Fibroblast of skin of back (primary cell): Measurements from ENCODE around the gene DFFB.

Experiments
- DNase-seq: peaks from one replicate; pipeline ENCODE4 v3.0.0-alpha.2; 2013

The DFFB gene

DNA sequence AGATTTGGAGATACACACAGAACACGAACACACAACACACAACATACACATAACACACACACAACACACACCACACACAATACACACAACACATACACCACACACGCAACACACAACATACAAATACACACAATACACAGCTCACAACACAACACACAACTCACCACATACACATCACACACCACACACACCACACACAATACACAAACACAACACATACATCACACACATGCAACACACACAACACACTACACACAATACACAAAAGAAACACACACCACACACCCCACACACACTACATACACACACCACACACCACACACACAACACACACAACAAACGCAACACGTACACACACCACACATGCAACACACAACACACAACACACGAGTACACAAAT lies 71.8 kb downstream of the DFFB start:
- DNase-seq = no peak

DNA sequence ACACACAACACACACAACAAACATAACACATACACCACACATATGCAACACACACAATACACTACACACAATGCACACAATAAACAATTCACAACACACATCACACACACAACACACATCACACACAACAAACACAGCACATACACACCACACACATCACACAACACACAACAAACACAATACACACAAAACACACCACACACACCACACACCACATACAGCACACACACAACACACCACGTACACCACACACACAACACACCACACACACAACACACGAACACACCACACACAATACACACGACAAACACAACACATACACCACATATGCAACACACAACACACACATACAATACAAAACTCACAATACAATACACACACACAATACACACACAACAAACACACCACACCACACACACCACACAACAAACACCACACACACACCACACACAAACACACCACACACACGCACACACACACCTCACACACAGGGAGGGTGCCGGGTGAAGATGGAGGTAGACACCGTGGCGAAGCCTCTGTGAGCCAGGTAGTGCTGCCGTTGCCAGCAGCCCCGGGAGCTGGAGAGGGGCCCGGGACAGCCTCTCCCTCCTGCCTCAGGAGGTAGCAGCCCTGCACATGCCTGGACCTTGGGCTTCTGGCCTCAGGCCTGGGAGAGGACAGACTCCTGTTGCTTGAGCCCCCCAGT lies 73.2 kb downstream of the DFFB start:
- DNase-seq = no peak

DNA sequence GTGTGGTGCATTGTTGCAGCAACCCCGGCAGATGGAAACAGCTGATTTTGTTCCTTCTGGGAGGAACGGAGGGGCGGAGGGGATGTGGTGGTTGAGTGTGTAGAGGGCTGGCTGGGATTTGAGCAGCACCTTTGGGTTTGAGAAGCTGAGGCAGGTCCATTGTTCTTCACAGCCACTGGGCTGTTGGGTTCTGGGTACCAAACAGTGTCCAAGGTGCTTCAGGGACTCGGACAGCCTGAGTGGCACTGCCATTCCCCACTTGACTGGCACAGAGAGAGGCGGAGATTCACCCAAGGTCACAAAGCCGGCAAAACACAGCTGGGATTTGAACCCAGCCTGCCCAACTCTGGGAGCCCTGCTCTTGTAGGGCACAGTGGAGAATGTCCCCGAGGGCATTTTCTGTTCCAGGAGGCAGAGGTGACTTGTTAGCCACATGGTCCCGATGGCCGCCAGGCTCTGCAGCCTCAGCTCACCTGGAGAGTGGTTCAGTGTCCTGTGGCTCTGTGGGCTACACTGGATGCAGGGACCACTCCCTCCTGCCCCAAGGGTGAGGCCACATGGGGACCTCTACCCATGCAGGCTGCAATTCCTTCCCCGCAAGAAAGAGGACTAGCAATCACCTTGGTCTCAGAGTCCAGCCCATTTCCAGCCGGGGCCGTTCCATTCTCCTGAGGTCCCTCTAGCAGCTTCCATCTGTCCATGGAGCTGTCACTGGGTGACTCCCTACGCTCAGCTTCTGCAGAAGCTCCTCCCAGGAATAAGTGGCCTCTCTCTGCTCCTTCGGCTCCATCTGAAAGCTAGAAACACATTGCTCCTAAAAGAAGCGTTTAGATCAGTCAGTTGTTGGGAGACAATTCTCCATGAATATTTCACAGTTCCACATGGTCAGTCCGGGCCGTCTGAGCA lies 74.0 kb downstream of the DFFB start:
- no peak for DNase-seq

DNA sequence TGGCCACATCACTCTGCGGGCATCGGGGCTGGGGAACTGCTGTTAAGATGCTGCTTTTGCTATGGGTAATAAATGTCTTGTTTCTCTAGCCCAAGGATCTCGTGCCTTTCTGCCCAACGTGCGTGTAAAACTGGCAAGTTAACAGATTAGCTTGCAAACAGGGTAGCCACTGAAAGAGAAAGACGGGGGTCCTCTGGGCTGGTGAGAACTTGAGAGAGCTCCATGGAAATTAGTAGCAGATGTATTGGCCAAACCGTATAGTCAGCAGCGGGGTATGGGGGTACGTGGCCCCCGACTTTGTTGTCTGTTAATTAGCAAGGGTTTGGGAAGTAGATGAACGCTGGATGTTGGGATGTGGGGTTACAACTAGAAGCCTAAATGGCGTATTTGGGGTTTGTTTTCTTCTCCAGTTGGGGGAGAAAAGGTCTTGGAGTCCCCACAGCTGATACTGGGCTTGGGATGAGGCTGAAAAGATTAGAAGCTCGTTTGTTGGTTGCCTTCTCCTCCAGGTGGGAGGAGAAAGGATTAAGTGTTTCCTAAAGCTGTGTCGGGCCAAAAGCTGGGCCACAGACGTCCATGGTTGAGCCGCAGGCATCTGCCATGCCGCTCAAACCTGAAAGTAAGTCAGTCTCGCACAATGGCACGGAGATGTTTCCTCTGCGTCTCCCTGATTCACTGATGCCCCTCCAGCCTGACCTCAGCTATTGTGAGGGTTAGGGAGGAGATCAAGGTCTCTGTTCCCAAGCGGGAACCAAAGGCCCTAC lies 75.1 kb downstream of the DFFB start:
- no peak for DNase-seq
